ENCODE measurements around the gene SMARCA4.
A peak's percentile ranks its signal among the peaks of the same experiment; 100 is the strongest.

SMARCA4 gene

GRCh38 chr19:11054200-11054599, 93.4 kb downstream of the SMARCA4 start:
- Histone ChIP-seq H3K4me1 (ENCODE audit: control insufficient read depth, insufficient read depth, low read length, poor library complexity, severe bottlenecking) (no peaks in the 10 kb centered on the region), H3K9me3 (ENCODE audit: control insufficient read depth, low read length) (no peaks in the 10 kb centered on the region), H3K36me3 (ENCODE audit: control insufficient read depth, insufficient read depth, low read length) (peaks cover 82% of the 10 kb centered on the region), H3K27ac (ENCODE audit: low read depth, low read length, severe bottlenecking) (no peak overlapping the region), H3K4me3 (ENCODE audit: extremely low read depth, insufficient read depth, low read length, poor library complexity, severe bottlenecking) (no peak overlapping the region)
- WGBS, 2 experiments (ENCODE audit: insufficient coverage in 2 of 2), result 82 to 86% methylated on average over 6 to 7 of the region's 8 CpGs

DNA sequence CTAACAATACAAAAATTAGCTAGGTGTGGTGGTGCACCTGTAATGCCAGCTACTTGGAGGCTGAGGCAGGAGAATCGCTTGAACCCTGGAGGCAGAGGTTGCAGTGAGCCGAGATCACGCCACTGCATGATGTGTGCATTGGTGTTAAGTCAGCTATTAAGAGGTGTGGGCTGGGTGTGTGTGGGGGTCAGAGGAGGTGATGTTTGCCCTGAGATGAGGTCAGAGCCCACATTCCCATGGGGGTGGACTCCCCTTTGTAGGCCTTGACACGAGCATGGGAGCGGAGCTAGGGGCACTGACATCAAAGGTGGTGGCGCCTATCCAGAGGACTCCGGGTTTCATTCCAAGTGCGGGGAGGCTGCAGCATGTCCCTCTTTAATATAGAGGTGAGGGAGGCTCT, 93.8 kb downstream of the SMARCA4 start:
- H3K4me1 ChIP-seq (ENCODE audit: control insufficient read depth, insufficient read depth, low read length, poor library complexity, severe bottlenecking), result no peaks in the 10 kb centered on the region
- peaks cover 82% of the 10 kb centered on the region for H3K36me3 ChIP-seq (ENCODE audit: control insufficient read depth, insufficient read depth, low read length)
- 91 to 98% methylated on average over 7 to 8 of the region's 8 CpGs for WGBS, 2 experiments (ENCODE audit: insufficient coverage in 2 of 2)
- no peak overlapping the region for H3K27ac ChIP-seq (ENCODE audit: low read depth, low read length, severe bottlenecking)
- no peaks in the 10 kb centered on the region for H3K9me3 ChIP-seq (ENCODE audit: control insufficient read depth, low read length)
- no peak overlapping the region for H3K4me3 ChIP-seq (ENCODE audit: extremely low read depth, insufficient read depth, low read length, poor library complexity, severe bottlenecking)

DNA sequence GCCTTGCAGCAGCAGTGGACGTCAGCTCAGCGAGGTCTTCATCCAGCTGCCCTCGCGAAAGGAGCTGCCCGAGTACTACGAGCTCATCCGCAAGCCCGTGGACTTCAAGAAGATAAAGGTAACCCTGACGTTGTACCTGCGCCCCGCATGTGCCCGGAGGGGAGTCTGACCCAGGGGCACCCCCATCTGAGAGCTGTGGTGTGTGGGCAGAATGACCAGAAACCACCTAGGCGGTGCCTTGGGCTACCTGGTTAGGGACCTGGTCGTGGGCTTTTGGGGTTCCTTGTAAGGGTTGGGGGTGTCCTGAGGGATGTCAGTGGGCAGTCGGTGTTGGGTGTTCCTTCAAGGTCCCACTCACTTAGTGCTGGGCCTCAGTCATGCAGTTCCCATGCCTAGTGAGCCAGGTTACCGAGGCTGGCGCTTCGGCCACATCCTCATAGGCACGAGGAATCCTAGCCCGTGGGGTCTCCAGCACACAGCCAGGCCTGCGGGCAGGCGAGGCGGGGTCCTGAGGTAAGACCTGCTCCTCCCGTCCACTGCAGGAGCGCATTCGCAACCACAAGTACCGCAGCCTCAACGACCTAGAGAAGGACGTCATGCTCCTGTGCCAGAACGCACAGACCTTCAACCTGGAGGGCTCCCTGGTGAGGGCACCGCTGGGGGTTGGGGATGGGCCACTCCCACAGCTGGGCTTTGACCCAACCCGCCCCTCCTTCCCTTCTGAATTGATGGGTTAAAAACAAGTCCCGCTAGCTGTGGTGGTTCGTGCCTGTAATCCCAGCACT, 97.6 kb downstream of the SMARCA4 start:
- H3K4me1 ChIP-seq (ENCODE audit: control insufficient read depth, insufficient read depth, low read length, poor library complexity, severe bottlenecking), result no peaks in the 10 kb centered on the region
- no peaks in the 10 kb centered on the region for H3K9me3 ChIP-seq (ENCODE audit: control insufficient read depth, low read length)
- H3K4me3 ChIP-seq (ENCODE audit: extremely low read depth, insufficient read depth, low read length, poor library complexity, severe bottlenecking), result no peak overlapping the region
- no peak overlapping the region for H3K27ac ChIP-seq (ENCODE audit: low read depth, low read length, severe bottlenecking)
- WGBS, 2 experiments (ENCODE audit: insufficient coverage in 2 of 2), result 93 to 96% methylated on average over 31 to 34 of the region's 34 CpGs
- peaks cover 79% of the 10 kb centered on the region for H3K36me3 ChIP-seq (ENCODE audit: control insufficient read depth, insufficient read depth, low read length)

DNA sequence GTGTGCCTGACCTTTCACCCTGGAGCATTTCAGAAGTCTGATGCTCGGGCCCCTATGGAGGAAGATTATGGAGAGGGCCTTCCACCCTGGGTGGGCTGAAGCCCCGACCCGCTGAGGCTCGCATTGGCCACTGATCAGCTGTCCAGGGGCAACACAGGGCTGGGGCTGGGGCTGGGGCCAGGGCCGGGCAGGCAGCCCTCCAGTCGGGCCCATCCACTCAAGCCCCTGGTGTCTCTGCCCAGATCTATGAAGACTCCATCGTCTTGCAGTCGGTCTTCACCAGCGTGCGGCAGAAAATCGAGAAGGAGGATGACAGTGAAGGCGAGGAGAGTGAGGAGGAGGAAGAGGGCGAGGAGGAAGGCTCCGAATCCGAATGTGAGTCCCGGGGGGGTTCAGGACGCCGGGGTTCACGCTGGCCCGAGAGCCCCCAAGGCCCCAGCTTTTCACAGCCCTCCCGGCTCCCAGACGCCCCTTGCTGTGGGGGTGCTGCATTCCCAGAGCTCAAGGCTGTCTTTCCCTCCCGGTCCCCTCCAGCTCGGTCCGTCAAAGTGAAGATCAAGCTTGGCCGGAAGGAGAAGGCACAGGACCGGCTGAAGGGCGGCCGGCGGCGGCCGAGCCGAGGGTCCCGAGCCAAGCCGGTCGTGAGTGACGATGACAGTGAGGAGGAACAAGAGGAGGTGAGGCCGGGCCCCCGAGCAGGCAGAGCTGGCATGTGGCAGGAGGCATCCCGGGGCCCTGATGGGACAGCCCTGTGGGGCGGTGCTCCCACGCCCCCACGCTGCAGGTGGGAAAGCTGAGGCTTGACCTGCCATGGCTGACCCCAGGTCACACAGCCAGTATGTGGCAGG, 98.9 kb downstream of the SMARCA4 start:
- H3K9me3 ChIP-seq (ENCODE audit: control insufficient read depth, low read length), result no peaks in the 10 kb centered on the region
- no peaks in the 10 kb centered on the region for H3K4me1 ChIP-seq (ENCODE audit: control insufficient read depth, insufficient read depth, low read length, poor library complexity, severe bottlenecking)
- no peak overlapping the region for H3K27ac ChIP-seq (ENCODE audit: low read depth, low read length, severe bottlenecking)
- H3K4me3 ChIP-seq (ENCODE audit: extremely low read depth, insufficient read depth, low read length, poor library complexity, severe bottlenecking), result no peak overlapping the region
- WGBS, 2 experiments (ENCODE audit: insufficient coverage in 2 of 2), result 95 to 97% methylated on average over 34 to 42 of the region's 43 CpGs
- H3K36me3 ChIP-seq (ENCODE audit: control insufficient read depth, insufficient read depth, low read length), result peaks cover 80% of the 10 kb centered on the region

- Histone ChIP-seq H3K4me3 (ENCODE audit: extremely low read depth, insufficient read depth, low read length, poor library complexity, severe bottlenecking) (no peak overlapping the region), H3K9me3 (ENCODE audit: control insufficient read depth, low read length) (no peaks in the 10 kb centered on the region), H3K4me1 (ENCODE audit: control insufficient read depth, insufficient read depth, low read length, poor library complexity, severe bottlenecking) (no peaks in the 10 kb centered on the region), H3K36me3 (ENCODE audit: control insufficient read depth, insufficient read depth, low read length) (peaks cover 81% of the 10 kb centered on the region), H3K27ac (ENCODE audit: low read depth, low read length, severe bottlenecking) (no peak overlapping the region)
- 95 to 97% methylated on average over 6 to 14 of the region's 14 CpGs for WGBS, 2 experiments (ENCODE audit: insufficient coverage in 2 of 2)
These were observed 101.1 kb downstream of the SMARCA4 start for GRCh38 chr19:11061952-11062351.

- Histone ChIP-seq H3K4me3 (ENCODE audit: extremely low read depth, insufficient read depth, low read length, poor library complexity, severe bottlenecking) (no peak overlapping the region), H3K27ac (ENCODE audit: low read depth, low read length, severe bottlenecking) (no peak overlapping the region), H3K9me3 (ENCODE audit: control insufficient read depth, low read length) (peaks cover 7% of the 10 kb centered on the region), H3K36me3 (ENCODE audit: control insufficient read depth, insufficient read depth, low read length) (peaks cover 79% of the 10 kb centered on the region), H3K4me1 (ENCODE audit: control insufficient read depth, insufficient read depth, low read length, poor library complexity, severe bottlenecking) (no peaks in the 10 kb centered on the region)
- WGBS, 2 experiments (ENCODE audit: insufficient coverage in 2 of 2), result 94% methylated on average over 2 of the region's 3 CpGs; no CpG with 5 or more reads in 1 of the 2 experiments
These were observed 102.6 kb downstream of the SMARCA4 start for GRCh38 chr19:11063434-11063833.

- WGBS, 2 experiments (ENCODE audit: insufficient coverage in 2 of 2), result 87 to 93% methylated on average over 9 to 10 of the region's 10 CpGs
- Histone ChIP-seq H3K36me3 (ENCODE audit: control insufficient read depth, insufficient read depth, low read length) (peaks cover 65% of the 10 kb centered on the region), H3K27ac (ENCODE audit: low read depth, low read length, severe bottlenecking) (peak overlapping the region; percentile 23)
These were observed 104.0 kb downstream of the SMARCA4 start for GRCh38 chr19:11064831-11065303.

DNA sequence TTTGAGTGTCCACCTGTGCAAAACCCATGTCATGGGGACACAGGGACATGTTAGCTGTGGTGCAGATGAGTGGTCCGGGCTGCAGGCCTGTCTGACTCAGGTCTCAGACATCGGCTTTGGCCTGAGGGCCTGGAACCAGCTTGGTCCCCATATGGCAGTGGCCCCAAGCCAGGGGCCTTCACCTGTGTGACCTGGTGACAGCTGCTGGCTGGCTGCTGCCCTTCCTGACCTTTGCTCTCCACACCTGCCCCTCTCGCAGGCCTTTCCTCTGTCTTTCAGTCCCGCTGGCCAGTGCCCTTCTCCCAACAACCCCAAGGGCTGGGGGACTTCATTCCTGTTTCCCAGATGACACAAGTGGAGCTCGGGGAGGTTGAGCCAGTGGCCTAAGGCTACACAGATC, 105.5 kb downstream of the SMARCA4 start:
- Histone ChIP-seq H3K36me3 (ENCODE audit: control insufficient read depth, insufficient read depth, low read length) (peaks cover 53% of the 10 kb centered on the region), H3K4me1 (ENCODE audit: control insufficient read depth, insufficient read depth, low read length, poor library complexity, severe bottlenecking) (no peaks in the 10 kb centered on the region), H3K27ac (ENCODE audit: low read depth, low read length, severe bottlenecking) (no peak overlapping the region), H3K4me3 (ENCODE audit: extremely low read depth, insufficient read depth, low read length, poor library complexity, severe bottlenecking) (no peak overlapping the region), H3K9me3 (ENCODE audit: control insufficient read depth, low read length) (peaks cover 7% of the 10 kb centered on the region)
- 99 to 100% methylated on average over 5 of the region's 5 CpGs for WGBS, 2 experiments (ENCODE audit: insufficient coverage in 2 of 2)

More at GRCh38 chr19:11064831-11065303, 104.0 kb downstream of the SMARCA4 start:
- H3K4me3 ChIP-seq (ENCODE audit: extremely low read depth, insufficient read depth, low read length, poor library complexity, severe bottlenecking), result no peak overlapping the region
- no peaks in the 10 kb centered on the region for H3K4me1 ChIP-seq (ENCODE audit: control insufficient read depth, insufficient read depth, low read length, poor library complexity, severe bottlenecking)
- peaks cover 7% of the 10 kb centered on the region for H3K9me3 ChIP-seq (ENCODE audit: control insufficient read depth, low read length)

DNA sequence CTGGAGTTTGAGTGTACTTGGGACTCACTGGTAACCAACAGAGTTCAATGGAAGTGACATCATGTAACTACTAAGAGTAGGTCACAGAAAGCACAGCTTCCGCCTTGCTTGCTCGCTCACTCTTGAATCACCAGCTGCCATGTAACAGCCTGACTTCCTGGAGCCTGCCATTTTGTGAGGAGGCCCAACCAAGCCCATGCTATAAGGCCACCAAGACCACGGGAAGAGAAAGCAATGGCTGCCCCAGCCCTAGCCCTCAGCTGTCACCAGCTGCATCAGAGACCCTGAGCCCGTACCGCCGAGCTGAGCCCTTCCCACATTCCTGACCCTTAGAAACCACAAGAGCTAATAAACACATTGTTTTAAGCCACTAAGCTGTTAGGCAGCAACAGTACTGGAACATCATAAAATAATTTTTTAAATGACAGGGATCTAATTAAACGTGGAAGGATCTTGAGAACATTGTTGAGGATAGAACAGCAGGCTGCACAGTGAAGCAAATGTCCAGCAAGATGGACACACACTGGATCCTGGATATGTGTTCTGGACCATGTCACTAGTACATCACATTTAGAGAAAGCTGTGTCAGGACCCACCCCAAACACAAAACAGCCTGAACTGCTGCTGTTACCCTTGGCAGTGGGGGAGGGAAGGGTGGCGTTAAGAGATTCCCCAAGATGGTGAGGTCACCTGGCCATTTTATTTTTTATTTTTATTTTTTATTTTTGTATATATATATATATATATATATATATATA, 106.7 kb downstream of the SMARCA4 start:
- Histone ChIP-seq H3K27ac (ENCODE audit: low read depth, low read length, severe bottlenecking) (no peak overlapping the region), H3K9me3 (ENCODE audit: control insufficient read depth, low read length) (peaks cover 7% of the 10 kb centered on the region), H3K36me3 (ENCODE audit: control insufficient read depth, insufficient read depth, low read length) (peaks cover 41% of the 10 kb centered on the region), H3K4me3 (ENCODE audit: extremely low read depth, insufficient read depth, low read length, poor library complexity, severe bottlenecking) (no peak overlapping the region), H3K4me1 (ENCODE audit: control insufficient read depth, insufficient read depth, low read length, poor library complexity, severe bottlenecking) (no peaks in the 10 kb centered on the region)
- 95 to 98% methylated on average over 3 to 4 of the region's 8 CpGs for WGBS, 2 experiments (ENCODE audit: insufficient coverage in 2 of 2)

- peaks cover 31% of the 10 kb centered on the region for H3K36me3 ChIP-seq (ENCODE audit: control insufficient read depth, insufficient read depth, low read length)
- peaks cover 7% of the 10 kb centered on the region for H3K9me3 ChIP-seq (ENCODE audit: control insufficient read depth, low read length)
- H3K4me3 ChIP-seq (ENCODE audit: extremely low read depth, insufficient read depth, low read length, poor library complexity, severe bottlenecking), result no peak overlapping the region
- no peak overlapping the region for H3K27ac ChIP-seq (ENCODE audit: low read depth, low read length, severe bottlenecking)
- no peaks in the 10 kb centered on the region for H3K4me1 ChIP-seq (ENCODE audit: control insufficient read depth, insufficient read depth, low read length, poor library complexity, severe bottlenecking)
- WGBS, 2 experiments (ENCODE audit: insufficient coverage in 2 of 2), result 92 to 93% methylated on average over 5 to 9 of the region's 9 CpGs
These were observed 108.7 kb downstream of the SMARCA4 start for GRCh38 chr19:11069561-11069960.
